ENCODE results near the gene HSPA2. TPM values are rescaled to one million over a fixed set of nuclear protein-coding genes. Genes with fewer than 3 reads are reported as not detected.

The HSPA2 gene
- total and polyA plus RNA-seq, 2 donors (not counting 1 experiment from before 2014, with no cell fraction given), result 3.6 to 19.6 TPM

DNA sequence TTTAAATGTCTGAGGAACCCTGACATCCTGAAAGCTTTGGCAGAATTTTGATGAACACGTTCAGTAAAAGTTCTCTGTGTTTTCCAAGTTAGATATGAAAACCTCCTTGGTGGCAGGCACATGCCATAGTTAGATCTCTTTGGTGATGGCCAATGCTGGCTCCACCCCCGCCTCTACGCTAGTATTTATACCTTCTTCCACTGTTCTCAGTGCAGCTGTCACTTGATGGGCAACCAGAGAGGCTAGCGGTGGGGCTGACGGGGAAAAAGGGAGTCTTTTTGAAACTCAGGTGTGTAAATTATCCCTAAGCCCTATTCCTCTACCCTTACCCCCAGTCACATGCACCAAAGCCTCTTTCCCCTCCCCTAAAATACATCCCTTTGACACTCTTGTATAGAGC is 41.3 kb downstream of the HSPA2 start:
- no peaks in the 10 kb centered on the region for H4K20me1 ChIP-seq (ENCODE audit: control insufficient read depth, insufficient read depth, low read length, poor library complexity, severe bottlenecking)
- no peak overlapping the region for H2AFZ ChIP-seq (ENCODE audit: insufficient read depth, low read depth, low read length, poor library complexity, severe bottlenecking)
- no peak overlapping the region for H3K4me3 ChIP-seq (ENCODE audit: control extremely low read depth in 1 of 5, extremely low read depth in 1 of 5, insufficient read depth in 1 of 5, low read depth in 2 of 5, low read length in 4 of 5)
- no peak overlapping the region for H3K4me2 ChIP-seq (replicated peaks; ENCODE audit: low read depth, low read length, poor library complexity, severe bottlenecking)
- Mint-ChIP-seq H3K27me3 (peaks cover 3% of the 10 kb centered on the region), H3K9me3 (ENCODE audit: insufficient read depth) (no peaks in the 10 kb centered on the region), H3K4me3 (no peak overlapping the region), H3K4me1 (no peaks in the 10 kb centered on the region), H3K27ac (no peak overlapping the region)
- no peaks in the 10 kb centered on the region for H3K36me3 ChIP-seq (replicated peaks in 1 of 2; ENCODE audit: control extremely low read depth in 1 of 2, control insufficient read depth in 1 of 2, extremely low read depth in 1 of 2, insufficient read depth in 2 of 2, low read length in 1 of 2)
- ChIA-PET CTCF (no interaction called here), POLR2A (no interaction called here)
- no peak overlapping the region for H3K27ac ChIP-seq (ENCODE audit: low read length in 2 of 2)
- H3K4me1 ChIP-seq (ENCODE audit: control insufficient read depth in 2 of 2, insufficient read depth in 2 of 2, low read length in 2 of 2), result no peaks in the 10 kb centered on the region
- intact Hi-C loops (cut with micrococcal nuclease), result no loop called here
- ATAC-seq (ENCODE audit: low read depth) (no peak), DNase-seq (no peak)
- H3K79me2 ChIP-seq (ENCODE audit: control insufficient read depth, insufficient read depth, low read length), result no peaks in the 10 kb centered on the region
- H3K9ac ChIP-seq (ENCODE audit: low read length), result no peak overlapping the region
- H3K9me3 ChIP-seq (ENCODE audit: control extremely low read depth in 1 of 3, control insufficient read depth in 2 of 3, insufficient read depth in 1 of 3, low read length in 2 of 3), result no peaks in the 10 kb centered on the region
- WGBS (ENCODE audit: insufficient coverage), result 73% methylated on average over 3 of the region's 5 CpGs
- H3K27me3 ChIP-seq (replicated peaks in 1 of 4; ENCODE audit: control extremely low read depth in 1 of 4, control insufficient read depth in 3 of 4, insufficient read depth in 4 of 4, low read length in 3 of 4), result no peaks in the 10 kb centered on the region
- TF ChIP-seq EZH2 (IDR thresholded peaks at IDR 0.05; ENCODE audit: borderline replicate concordance, insufficient read depth, low read depth, low read length, poor library complexity, severe bottlenecking), result no peak
- TF ChIP-seq, protein P1, sequence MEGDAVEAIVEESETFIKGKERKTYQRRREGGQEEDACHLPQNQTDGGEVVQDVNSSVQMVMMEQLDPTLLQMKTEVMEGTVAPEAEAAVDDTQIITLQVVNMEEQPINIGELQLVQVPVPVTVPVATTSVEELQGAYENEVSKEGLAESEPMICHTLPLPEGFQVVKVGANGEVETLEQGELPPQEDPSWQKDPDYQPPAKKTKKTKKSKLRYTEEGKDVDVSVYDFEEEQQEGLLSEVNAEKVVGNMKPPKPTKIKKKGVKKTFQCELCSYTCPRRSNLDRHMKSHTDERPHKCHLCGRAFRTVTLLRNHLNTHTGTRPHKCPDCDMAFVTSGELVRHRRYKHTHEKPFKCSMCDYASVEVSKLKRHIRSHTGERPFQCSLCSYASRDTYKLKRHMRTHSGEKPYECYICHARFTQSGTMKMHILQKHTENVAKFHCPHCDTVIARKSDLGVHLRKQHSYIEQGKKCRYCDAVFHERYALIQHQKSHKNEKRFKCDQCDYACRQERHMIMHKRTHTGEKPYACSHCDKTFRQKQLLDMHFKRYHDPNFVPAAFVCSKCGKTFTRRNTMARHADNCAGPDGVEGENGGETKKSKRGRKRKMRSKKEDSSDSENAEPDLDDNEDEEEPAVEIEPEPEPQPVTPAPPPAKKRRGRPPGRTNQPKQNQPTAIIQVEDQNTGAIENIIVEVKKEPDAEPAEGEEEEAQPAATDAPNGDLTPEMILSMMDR (IDR thresholded peaks at IDR 0.05), result no peak

DNA sequence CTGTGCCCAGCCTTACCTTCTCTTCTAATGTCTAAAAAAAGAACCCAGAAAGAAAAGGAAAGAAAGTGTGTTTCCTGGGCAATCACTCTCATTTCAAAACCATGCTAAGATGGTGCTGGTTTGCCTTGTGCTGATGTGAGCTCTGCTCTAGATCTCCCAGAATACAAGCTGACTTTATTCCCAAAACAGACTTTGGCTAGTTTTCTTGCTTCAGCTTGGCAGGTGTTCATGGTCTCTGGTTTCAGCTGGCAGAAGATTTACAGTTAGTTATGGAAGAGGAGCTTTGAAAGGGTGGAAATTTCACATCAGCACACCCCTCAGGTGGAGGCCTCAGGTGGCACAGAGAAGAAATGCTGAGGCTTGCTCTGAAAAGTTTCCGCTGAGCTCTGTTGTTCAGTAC is 43.6 kb downstream of the HSPA2 start:
- DNase-seq (no peak), ATAC-seq (ENCODE audit: low read depth) (no peak)
- H3K9me3 ChIP-seq (ENCODE audit: control extremely low read depth in 1 of 3, control insufficient read depth in 2 of 3, insufficient read depth in 1 of 3, low read length in 2 of 3), result no peaks in the 10 kb centered on the region
- no peak overlapping the region for H3K27ac ChIP-seq (ENCODE audit: low read length in 2 of 2)
- H3K4me3 ChIP-seq (ENCODE audit: control extremely low read depth in 1 of 5, extremely low read depth in 1 of 5, insufficient read depth in 1 of 5, low read depth in 2 of 5, low read length in 4 of 5), result no peak overlapping the region
- H2AFZ ChIP-seq (ENCODE audit: insufficient read depth, low read depth, low read length, poor library complexity, severe bottlenecking), result no peak overlapping the region
- POLR2A ChIA-PET, result no interaction called here
- Mint-ChIP-seq H3K27ac (no peak overlapping the region), H3K9me3 (ENCODE audit: insufficient read depth) (no peaks in the 10 kb centered on the region), H3K4me3 (no peak overlapping the region), H3K27me3 (no peaks in the 10 kb centered on the region), H3K4me1 (no peaks in the 10 kb centered on the region)
- no peaks in the 10 kb centered on the region for H3K79me2 ChIP-seq (ENCODE audit: control insufficient read depth, insufficient read depth, low read length)
- H3K27me3 ChIP-seq (replicated peaks in 1 of 4; ENCODE audit: control extremely low read depth in 1 of 4, control insufficient read depth in 3 of 4, insufficient read depth in 4 of 4, low read length in 3 of 4), result no peaks in the 10 kb centered on the region
- no peaks in the 10 kb centered on the region for H3K36me3 ChIP-seq (replicated peaks in 1 of 2; ENCODE audit: control extremely low read depth in 1 of 2, control insufficient read depth in 1 of 2, extremely low read depth in 1 of 2, insufficient read depth in 2 of 2, low read length in 1 of 2)
- TF ChIP-seq, protein P1 (IDR thresholded peaks at IDR 0.05), result no peak
- no peak for TF ChIP-seq EZH2 (IDR thresholded peaks at IDR 0.05; ENCODE audit: borderline replicate concordance, insufficient read depth, low read depth, low read length, poor library complexity, severe bottlenecking)
- 100% methylated on average over 1 of the region's 1 CpG for WGBS (ENCODE audit: insufficient coverage)
- intact Hi-C loops (cut with micrococcal nuclease), result no loop called here
- CTCF ChIA-PET, result no interaction called here
- H3K4me2 ChIP-seq (replicated peaks; ENCODE audit: low read depth, low read length, poor library complexity, severe bottlenecking), result no peak overlapping the region
- no peaks in the 10 kb centered on the region for H4K20me1 ChIP-seq (ENCODE audit: control insufficient read depth, insufficient read depth, low read length, poor library complexity, severe bottlenecking)
- no peaks in the 10 kb centered on the region for H3K4me1 ChIP-seq (ENCODE audit: control insufficient read depth in 2 of 2, insufficient read depth in 2 of 2, low read length in 2 of 2)
- H3K9ac ChIP-seq (ENCODE audit: low read length), result no peak overlapping the region

Data from B cell (primary cell).